ENCODE measurements around the gene CXCL10.

Gene CXCL10

DNA sequence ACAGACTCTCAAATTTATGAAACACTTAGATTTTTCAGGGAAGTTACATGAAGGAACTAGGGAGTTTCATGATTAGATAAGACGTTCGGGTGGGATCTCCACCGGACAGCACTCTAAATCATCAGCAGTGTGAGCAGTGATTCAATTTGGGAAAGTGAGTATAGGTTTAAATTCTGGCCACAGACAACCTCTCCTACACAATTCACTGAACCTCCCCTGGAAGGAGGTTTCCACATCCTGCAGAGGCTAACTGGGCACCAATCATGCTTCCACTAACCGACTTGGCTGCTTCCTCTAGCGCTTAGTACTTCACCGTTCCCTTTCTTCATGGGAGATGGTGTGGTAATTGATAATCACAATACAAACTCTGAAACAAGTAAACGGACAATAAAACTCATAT, 21.6 kb downstream of the CXCL10 start:
- TF ChIP-seq TAF1 (IDR thresholded peaks at IDR 0.05; ENCODE audit: low read depth) (no peak), ZBTB7A (IDR thresholded peaks at IDR 0.05; ENCODE audit: low read depth) (no peak), RAD21 (IDR thresholded peaks at IDR 0.05; ENCODE audit: low read depth) (no peak), CREB1 (IDR thresholded peaks at IDR 0.05; ENCODE audit: low read depth) (no peak), NFIC (IDR thresholded peaks at IDR 0.05) (no peak), TEAD4 (IDR thresholded peaks at IDR 0.05) (no peak), EP300 (IDR thresholded peaks at IDR 0.05; ENCODE audit: borderline replicate concordance) (no peak)

DNA sequence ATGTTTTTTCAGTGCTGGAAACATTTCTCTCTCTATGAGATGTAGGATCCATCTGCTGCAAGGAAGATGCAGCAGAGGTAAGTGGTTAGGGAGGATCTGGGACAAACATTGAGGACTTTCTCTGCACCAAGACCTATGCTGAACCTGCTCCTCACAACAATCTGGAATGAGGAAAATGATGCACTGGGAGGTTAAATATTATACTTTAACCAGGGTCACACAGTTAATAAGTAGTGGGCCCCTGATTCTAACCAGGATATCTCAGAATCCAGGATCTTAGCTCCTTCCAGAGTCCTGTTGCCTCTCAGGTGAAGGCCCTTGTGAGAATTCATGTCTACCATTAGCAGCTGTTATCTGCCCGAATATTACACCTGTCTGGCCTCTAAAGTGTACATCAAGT, 23.0 kb downstream of the CXCL10 start:
- TF ChIP-seq CEBPB (IDR thresholded peaks at IDR 0.05), result no peak
- TF ChIP-seq EP300 (IDR thresholded peaks at IDR 0.05; ENCODE audit: borderline replicate concordance), result no peak
- TF ChIP-seq ZBTB7A (IDR thresholded peaks at IDR 0.05; ENCODE audit: low read depth), result no peak
- no peak for TF ChIP-seq EGR1 (IDR thresholded peaks at IDR 0.05)
- TF ChIP-seq, protein P1, sequence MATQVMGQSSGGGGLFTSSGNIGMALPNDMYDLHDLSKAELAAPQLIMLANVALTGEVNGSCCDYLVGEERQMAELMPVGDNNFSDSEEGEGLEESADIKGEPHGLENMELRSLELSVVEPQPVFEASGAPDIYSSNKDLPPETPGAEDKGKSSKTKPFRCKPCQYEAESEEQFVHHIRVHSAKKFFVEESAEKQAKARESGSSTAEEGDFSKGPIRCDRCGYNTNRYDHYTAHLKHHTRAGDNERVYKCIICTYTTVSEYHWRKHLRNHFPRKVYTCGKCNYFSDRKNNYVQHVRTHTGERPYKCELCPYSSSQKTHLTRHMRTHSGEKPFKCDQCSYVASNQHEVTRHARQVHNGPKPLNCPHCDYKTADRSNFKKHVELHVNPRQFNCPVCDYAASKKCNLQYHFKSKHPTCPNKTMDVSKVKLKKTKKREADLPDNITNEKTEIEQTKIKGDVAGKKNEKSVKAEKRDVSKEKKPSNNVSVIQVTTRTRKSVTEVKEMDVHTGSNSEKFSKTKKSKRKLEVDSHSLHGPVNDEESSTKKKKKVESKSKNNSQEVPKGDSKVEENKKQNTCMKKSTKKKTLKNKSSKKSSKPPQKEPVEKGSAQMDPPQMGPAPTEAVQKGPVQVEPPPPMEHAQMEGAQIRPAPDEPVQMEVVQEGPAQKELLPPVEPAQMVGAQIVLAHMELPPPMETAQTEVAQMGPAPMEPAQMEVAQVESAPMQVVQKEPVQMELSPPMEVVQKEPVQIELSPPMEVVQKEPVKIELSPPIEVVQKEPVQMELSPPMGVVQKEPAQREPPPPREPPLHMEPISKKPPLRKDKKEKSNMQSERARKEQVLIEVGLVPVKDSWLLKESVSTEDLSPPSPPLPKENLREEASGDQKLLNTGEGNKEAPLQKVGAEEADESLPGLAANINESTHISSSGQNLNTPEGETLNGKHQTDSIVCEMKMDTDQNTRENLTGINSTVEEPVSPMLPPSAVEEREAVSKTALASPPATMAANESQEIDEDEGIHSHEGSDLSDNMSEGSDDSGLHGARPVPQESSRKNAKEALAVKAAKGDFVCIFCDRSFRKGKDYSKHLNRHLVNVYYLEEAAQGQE (IDR thresholded peaks at IDR 0.05; ENCODE audit: low read depth), result no peak
- TF ChIP-seq, protein P2, sequence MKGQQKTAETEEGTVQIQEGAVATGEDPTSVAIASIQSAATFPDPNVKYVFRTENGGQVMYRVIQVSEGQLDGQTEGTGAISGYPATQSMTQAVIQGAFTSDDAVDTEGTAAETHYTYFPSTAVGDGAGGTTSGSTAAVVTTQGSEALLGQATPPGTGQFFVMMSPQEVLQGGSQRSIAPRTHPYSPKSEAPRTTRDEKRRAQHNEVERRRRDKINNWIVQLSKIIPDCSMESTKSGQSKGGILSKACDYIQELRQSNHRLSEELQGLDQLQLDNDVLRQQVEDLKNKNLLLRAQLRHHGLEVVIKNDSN (IDR thresholded peaks at IDR 0.05), result no peak
- TF ChIP-seq, protein P3, sequence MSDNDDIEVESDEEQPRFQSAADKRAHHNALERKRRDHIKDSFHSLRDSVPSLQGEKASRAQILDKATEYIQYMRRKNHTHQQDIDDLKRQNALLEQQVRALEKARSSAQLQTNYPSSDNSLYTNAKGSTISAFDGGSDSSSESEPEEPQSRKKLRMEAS (IDR thresholded peaks at IDR 0.05), result no peak
- no peak for TF ChIP-seq TCF12 (IDR thresholded peaks at IDR 0.05; ENCODE audit: low read depth)
- no peak for TF ChIP-seq TEAD4 (IDR thresholded peaks at IDR 0.05)
- no peak for TF ChIP-seq RAD21 (IDR thresholded peaks at IDR 0.05; ENCODE audit: low read depth)
- TF ChIP-seq FOXM1 (IDR thresholded peaks at IDR 0.05; ENCODE audit: borderline replicate concordance, low read depth), result no peak
- TF ChIP-seq TAF1 (IDR thresholded peaks at IDR 0.05; ENCODE audit: low read depth), result no peak
- TF ChIP-seq YY1 (IDR thresholded peaks at IDR 0.05; ENCODE audit: low read depth), result no peak
- no peak for TF ChIP-seq CREB1 (IDR thresholded peaks at IDR 0.05; ENCODE audit: low read depth)
- TF ChIP-seq NFIC (IDR thresholded peaks at IDR 0.05), result no peak

DNA sequence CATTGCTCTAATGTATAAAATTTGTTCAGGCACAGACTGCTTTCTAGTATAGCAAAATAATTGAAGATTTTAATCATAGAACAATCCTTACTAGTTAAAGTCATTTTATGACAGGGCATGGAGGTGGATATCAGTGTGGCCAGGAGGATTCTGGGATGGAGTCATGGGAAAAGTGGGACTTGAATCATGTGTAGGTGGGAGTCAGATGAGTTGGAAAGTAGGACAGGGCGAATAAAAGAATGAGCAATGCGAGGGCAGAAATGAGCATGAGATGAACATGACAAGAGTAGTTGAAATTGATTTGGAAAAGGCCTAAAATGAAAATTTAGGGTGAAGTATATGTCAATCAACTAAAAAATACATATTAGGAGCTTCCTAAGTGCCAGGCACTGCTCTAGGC, 25.4 kb downstream of the CXCL10 start:
- TF ChIP-seq ZBTB7A (IDR thresholded peaks at IDR 0.05; ENCODE audit: low read depth) (no peak), NFIC (IDR thresholded peaks at IDR 0.05) (no peak), EGR1 (IDR thresholded peaks at IDR 0.05) (no peak), FOXM1 (IDR thresholded peaks at IDR 0.05; ENCODE audit: borderline replicate concordance, low read depth) (no peak), EP300 (IDR thresholded peaks at IDR 0.05; ENCODE audit: borderline replicate concordance) (no peak), RAD21 (IDR thresholded peaks at IDR 0.05; ENCODE audit: low read depth) (no peak), CREB1 (IDR thresholded peaks at IDR 0.05; ENCODE audit: low read depth) (no peak), TCF12 (IDR thresholded peaks at IDR 0.05; ENCODE audit: low read depth) (no peak), TEAD4 (IDR thresholded peaks at IDR 0.05) (no peak), TAF1 (IDR thresholded peaks at IDR 0.05; ENCODE audit: low read depth) (no peak), YY1 (IDR thresholded peaks at IDR 0.05; ENCODE audit: low read depth) (no peak), CEBPB (IDR thresholded peaks at IDR 0.05) (no peak)
- TF ChIP-seq, protein P3 (IDR thresholded peaks at IDR 0.05), result no peak
- TF ChIP-seq, protein P1 (IDR thresholded peaks at IDR 0.05; ENCODE audit: low read depth), result no peak
- TF ChIP-seq, protein P2 (IDR thresholded peaks at IDR 0.05), result no peak

DNA sequence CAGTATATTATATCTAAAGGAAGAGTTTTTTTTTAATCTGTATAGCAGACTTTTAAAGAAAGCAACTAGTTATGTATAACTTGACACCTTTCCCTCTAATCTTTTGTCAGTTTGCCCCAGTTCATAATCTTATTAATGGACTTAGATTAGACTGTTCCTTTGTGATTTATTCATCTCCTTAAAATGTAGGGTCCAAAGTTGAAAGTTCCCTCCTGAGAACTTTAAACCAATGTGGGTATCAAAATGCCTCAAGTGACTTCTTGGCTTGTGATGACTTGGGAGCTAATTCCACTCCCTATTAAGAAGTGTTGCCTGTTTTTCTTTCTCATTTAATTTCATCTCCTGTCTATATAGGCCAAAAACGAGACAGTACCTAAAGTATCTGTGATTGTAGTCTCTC, 26.2 kb downstream of the CXCL10 start:
- TF ChIP-seq CEBPB (IDR thresholded peaks at IDR 0.05), result no peak
- TF ChIP-seq, protein P1 (IDR thresholded peaks at IDR 0.05; ENCODE audit: low read depth), result no peak
- TF ChIP-seq FOXM1 (IDR thresholded peaks at IDR 0.05; ENCODE audit: borderline replicate concordance, low read depth), result no peak
- TF ChIP-seq EGR1 (IDR thresholded peaks at IDR 0.05), result no peak
- TF ChIP-seq EP300 (IDR thresholded peaks at IDR 0.05; ENCODE audit: borderline replicate concordance), result no peak
- TF ChIP-seq YY1 (IDR thresholded peaks at IDR 0.05; ENCODE audit: low read depth), result no peak
- no peak for TF ChIP-seq TCF12 (IDR thresholded peaks at IDR 0.05; ENCODE audit: low read depth)
- TF ChIP-seq, protein P2 (IDR thresholded peaks at IDR 0.05), result no peak
- TF ChIP-seq ZBTB7A (IDR thresholded peaks at IDR 0.05; ENCODE audit: low read depth), result no peak
- TF ChIP-seq RAD21 (IDR thresholded peaks at IDR 0.05; ENCODE audit: low read depth), result no peak
- no peak for TF ChIP-seq TAF1 (IDR thresholded peaks at IDR 0.05; ENCODE audit: low read depth)
- TF ChIP-seq TEAD4 (IDR thresholded peaks at IDR 0.05), result no peak
- TF ChIP-seq NFIC (IDR thresholded peaks at IDR 0.05), result no peak
- TF ChIP-seq CREB1 (IDR thresholded peaks at IDR 0.05; ENCODE audit: low read depth), result no peak
- TF ChIP-seq, protein P3 (IDR thresholded peaks at IDR 0.05), result no peak

Data from Ishikawa (cell line).